Activated T-cell treated with anti-CD3 and anti-CD28 coated beads for 48 hours (primary cell): ENCODE measurements around the gene CYP19A1.

Source experiments
- DNase-seq: peaks from one replicate; pipeline ENCODE4 v3.0.0-alpha.2; 2020; ENCODE audit warnings: low read depth

Gene CYP19A1

DNA sequence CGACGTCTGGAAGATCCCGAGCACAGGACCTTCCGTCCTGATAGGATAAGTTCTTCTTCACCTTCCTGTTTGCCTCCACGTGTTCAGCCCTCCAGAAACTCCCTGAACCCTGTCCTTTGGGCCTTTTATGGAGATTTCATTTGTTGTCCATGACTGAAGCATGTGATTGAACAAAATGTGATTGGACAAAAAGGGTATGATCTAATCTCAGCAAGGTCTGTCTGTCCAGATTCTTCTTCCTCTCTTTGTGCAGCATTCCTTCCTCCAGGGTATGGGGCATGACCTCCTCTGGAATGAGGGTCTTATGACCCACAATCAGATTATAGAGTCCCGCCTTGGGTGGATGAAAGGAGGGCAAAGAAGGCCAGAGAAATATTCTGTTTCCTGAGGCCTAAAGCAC is at the start of gene CYP19A1:
TSS of gene CYP19A1 (minus strand) at position 101 of the 400 bp plus-strand sequence. CDS start 95,684 bp downstream, outside the sequence.
- DNase-seq, result no peak

DNA sequence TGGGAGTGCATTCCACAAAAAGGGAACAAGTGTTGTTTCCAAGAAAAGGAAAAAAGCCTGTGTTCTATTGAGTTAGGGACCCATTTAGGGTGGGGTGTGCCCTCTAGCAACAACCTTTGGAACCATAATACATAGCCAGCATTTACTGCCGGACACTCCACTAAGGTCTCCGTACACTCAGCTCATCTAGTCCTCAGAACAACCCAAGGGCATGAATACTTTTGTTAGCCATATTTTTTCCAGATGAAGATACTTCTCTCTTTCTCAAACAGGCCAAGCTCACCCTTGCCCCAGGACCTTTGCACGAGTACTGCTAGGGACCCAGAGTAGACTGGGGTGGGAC is 49.3 kb upstream of the CYP19A1 start:
- DNase-seq, result no peak

DNA sequence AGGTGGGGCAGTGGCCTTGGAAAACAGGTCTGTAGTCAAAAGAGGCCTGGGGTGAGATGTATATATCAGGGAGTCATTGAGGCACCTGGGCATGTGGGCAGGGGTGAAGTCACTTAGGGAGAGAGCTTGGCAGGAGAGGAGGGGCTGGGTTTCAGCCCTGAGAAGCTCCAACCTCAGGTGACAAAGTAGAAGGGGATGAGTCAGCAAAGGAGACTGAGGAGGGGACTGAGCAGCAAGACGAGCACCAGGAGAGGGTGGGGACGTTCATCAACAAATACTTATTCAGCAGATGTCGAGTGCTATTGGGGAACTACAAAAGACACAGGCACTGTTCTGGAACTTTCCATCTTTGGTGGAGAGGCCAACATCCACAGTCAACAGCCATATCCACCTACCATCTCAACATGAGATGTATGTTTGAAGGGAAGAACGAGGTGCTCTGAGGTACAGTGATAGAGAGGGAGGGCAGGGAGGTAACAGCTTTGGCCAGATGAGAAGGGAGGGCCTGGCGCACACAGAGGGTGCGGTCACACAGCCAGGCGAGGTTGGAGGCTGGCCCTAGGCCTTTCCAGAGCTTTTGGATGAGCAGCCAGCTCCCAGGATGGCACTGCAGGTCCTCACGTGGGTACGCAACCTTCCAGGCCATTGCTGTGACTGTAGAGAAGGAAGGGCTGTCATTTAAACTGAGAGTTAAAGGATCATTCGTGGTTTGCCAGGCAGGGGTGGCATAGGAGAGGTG is 48.7 kb upstream of the CYP19A1 start:
- DNase-seq, result no peak

DNA sequence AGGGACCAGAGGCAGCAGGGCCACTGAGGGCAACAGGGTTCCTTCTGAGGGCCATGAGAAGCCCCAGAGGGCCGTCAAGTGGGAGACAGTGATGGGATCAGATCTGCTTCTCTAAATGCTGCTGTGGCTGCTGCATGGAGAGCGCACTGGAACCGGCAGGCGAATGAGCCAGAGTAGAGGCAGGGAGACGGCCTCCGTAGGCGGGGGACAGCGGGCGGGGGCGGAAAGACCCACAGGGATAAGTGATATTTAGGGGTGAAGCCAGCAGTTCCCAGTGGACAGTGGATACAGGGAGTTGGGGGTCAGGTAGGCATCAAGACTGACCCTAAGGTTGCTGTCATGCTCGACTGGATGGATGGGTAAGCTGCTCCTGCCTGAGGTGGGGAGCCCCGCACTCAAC is 48.1 kb upstream of the CYP19A1 start:
- no peak for DNase-seq

DNA sequence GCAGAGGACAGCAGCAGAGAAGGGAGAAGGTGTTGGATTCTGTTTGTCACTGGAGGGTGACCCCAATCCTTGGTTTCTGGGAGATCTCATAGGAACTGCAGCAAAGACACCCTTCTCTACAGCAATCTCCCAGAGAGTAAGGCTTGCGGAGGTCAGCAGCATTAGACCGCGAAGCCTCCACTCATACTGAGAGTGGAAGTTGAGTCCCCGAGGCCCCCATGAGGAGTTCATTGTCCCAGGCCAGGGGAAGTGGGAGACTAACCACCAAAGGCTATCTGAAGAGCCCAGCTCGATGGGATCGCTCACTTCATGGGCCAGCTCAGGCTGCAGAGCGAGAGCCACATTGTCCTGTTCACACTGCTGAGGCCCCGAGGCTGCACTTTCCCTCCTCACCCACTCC is 47.6 kb upstream of the CYP19A1 start:
- DNase-seq, result no peak

DNA sequence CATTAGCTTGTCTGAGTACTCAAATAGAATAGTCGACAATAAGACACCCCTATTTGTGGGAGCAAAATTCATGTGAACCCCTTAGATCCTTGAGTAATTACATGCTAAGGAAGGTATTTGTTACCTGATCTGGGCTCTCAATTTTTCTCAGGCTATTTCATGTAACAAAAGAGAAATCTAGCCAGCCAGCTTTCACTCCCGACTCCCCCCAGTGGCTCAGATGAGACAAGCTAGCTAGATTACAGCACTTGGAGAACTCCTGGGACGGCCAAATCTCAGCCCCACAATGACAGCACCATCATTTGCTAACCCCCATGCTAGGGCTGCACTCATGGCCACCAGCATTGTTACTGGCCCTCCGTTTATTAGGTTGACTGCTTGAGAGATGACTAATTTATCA is 44.4 kb upstream of the CYP19A1 start:
- no peak for DNase-seq

DNA sequence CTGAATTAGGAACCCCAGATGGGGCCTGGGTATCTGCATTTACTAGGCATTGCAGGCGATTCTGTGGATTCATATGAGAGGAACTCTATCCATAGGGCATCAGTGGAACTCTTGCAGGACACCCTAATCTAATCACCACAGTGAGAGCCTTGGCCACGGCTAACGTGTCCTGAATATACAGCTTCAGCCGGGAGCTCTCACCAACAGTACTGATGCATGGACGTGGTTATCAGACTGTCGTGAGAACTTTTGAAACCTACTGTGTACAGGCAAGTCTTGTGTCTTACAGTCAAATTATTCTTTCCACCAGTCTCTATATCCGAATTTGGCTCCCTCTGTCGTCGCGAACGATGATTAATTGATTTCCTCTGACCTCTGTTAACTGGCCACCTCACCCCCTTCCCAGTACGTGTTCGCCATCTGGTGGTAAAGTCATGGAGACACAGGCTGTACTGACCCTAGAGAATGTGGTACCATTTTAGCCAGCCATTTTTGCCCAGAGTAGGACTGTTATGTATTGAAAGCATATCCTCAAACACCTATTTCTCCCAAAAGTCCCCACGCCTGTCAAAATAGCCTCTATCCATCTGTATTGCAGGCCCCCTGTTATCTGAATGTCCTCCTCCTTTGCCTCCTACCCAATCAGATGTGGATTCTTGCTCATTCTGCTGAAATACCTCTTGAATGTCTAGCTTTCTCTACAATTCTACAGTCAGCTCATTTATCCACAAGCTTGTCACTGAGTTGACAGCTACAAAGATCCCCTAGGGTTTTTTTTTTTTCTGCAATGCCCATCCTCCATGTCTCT is 42.8 kb upstream of the CYP19A1 start:
- peak; percentile 25 for DNase-seq

DNA sequence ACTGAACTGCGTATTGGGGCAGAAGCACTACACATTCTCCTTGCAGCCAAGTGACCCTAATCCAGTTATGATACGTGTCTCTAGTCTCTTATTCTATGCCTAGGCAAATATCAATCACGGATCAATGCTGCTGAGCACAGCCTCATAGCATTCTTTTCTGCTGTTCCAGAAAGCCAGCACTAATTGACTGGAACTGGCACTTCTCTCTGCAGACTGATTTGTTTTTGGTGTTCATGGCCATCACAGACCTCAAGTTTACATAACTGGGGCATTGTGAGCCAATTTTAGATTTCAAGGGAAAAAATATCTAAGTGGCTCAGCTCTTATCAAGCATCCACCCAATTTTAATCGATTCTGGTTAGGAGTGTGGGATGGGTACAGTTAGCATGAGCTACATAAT is 41.0 kb upstream of the CYP19A1 start:
- no peak for DNase-seq

DNA sequence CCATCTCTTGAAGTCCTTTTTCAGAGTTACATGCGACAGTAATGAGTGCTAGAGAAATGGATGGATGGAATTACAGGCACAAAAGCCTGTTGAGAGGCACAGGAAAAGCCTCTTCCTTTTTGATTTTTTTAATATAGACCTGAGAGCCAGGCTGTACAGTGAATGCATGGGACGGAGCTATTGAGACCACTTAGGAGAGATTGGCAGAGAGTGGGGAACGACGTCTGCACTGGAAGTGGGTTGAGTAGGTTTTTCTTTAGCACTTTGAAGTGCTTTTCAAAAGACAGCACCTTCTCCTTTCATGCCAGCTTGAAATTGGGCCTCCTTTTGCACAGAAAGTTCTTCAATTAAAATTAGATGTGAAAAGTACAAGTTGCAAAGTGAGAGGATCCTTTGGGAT is 40.0 kb upstream of the CYP19A1 start:
- no peak for DNase-seq

DNA sequence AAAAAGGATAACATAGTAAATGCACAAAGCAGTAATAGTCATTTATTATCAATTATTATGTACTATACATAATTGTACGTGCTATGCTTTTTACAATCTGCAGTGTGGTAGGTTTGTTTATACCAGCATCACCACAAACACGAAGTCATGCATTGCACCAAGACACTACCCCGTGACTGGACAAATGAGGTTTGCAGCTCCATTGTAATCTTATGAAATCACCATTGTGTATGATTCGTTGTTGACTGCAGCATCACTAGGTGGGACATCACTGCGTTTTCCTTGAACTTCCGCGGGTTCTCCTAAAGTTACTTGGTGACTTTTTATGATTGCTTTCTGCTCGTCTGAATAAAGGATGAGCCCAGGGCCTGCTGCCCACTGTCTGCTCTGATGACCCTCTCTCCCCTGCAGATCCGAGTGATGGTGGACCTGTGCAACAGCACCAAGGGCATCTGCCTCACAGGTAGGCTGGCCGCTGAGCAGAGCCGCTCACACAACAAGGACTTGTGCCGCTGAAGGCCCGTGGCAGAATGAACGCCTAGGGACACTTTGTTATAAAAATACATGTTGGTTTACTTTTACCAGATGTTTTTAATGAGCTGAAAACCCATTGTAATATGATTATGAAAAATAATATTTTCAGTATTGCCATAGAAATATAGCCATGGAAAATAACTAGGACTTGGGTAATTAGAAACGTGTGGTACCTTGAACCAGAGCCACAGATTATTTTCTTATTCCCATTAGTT is 38.8 kb upstream of the CYP19A1 start:
- DNase-seq, result no peak

DNA sequence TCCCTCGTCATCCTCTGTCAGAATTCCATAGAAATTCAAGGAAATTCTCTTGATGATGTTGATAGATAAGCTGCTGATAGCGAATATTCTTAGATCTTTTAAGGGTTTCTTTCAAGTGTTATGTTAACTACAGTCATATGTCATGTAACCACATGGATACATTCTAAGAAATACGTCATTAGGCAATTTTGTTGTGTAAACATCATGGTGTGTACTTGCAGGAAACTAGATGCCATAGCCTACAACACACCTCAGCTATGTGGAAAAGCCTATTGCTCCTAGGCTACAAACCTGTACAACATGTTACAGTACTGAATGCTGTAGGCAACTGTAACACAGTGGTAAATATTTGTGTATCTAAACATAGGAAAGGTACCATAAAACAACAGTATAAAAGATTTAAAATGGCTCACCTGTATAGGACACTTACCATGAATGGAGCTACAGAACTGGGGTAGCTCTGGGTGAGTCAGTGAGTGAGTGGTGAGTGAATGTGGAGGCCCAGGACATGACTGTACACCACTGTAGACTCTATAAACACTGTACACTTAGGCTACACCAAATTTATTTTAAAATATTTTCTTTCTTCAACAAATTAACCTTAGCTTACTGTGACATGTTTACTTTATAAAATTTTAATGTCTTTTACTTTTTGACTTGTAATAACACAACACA is 37.7 kb upstream of the CYP19A1 start:
- no peak for DNase-seq

DNA sequence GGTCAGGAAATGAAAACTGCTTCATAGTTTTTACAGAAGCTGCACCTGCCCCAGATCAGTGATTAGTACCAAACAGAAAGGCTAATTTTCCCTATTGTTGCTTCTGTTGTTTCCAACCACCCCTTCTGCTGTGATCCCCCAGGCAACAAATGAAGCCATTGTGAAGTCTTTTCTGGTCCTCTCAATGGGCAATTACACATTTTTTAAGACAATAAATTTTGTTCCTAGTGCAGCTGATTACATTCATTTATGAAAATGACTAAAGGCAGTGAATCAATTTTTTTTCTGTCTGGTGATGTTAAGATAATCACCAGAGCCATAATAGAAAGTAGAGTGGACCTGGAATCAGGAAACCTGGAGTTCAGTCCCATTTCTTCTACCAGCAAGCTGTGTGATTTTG is 35.7 kb upstream of the CYP19A1 start:
- no peak for DNase-seq

DNA sequence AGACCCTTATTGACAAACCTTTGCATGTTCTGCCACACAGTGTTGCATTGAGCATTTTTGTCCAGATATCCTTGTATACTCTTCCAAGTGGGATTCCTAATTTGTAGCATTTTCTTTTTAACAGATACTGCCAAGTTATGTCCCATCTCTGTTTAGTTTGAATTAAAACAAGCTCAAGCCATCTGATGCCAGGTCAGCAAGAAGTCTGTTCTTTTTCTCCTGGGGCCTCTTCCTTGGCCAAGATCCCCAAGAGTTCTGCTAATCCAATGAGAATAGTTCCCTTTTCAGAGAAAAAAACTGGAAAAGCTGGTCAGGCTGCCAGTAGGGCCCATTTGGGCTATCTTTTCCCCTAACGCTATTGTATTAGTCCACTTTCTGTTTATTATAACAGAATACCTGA is 32.9 kb upstream of the CYP19A1 start:
- no peak for DNase-seq

DNA sequence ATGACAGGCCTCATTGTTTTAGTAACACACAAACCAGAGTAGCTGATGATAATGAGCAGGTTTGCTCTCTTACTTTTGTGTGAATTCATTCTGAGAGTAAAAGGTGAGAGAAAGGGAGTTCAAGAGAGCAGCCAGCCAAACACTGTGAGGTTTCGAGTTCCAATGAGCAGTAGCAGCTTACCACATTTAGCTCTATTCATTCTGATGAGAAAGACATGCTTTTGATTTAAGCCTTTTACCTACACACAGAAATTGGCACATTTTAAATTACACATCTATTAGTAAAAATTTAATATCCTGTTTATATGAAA is 31.0 kb upstream of the CYP19A1 start:
- DNase-seq, result no peak

DNA sequence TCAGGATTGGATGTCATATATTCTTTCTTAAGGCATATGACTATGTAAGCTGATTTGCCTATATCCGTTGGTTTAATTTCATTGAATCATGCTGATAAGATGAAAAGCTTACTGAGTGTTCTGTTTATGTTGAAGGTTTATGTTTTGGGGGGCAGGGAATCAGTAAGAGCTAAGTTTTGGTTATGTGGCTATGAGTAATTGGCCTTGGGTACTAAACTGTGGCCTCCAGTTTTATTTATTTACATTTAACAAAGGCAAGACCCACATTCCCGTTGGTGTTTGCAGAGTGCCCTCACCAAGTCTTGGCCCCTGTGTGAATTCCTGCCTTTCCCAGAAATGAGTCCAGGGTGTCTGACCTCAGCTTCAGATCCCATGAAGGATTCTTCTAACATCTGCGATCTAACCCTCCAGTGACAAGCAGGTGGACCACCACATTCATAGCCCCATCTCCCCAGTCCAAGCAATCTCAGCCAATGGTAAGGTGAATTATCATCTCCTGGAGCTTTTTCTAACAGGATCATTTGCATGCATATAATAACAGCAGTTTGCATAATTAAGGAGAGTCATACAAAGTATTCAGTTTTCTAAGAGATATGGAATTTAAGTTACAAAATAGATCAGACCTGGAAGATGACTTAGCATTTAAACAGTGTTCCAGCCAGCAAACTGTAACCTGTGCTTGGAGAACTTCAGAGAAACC is 30.5 kb upstream of the CYP19A1 start:
- no peak for DNase-seq

DNA sequence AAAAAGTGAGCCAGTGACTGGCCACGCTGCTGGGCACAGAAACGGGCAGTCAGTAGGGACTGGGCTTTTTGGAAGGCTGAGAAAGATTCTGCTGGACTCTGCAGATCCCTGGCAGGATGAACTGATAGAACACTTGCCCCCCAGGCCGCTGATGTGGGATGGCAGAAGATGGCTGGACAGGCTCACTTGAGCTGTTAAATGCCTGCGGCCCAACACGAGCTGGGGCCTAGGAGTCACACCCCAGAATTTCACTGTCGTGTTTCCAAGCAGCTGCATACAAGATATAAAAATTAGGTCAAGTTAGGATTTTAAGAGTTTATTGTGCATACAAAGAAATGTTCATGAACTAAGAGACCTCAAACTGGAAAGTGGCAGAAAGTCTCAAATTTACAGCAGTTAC is 29.9 kb upstream of the CYP19A1 start:
- no peak for DNase-seq

DNA sequence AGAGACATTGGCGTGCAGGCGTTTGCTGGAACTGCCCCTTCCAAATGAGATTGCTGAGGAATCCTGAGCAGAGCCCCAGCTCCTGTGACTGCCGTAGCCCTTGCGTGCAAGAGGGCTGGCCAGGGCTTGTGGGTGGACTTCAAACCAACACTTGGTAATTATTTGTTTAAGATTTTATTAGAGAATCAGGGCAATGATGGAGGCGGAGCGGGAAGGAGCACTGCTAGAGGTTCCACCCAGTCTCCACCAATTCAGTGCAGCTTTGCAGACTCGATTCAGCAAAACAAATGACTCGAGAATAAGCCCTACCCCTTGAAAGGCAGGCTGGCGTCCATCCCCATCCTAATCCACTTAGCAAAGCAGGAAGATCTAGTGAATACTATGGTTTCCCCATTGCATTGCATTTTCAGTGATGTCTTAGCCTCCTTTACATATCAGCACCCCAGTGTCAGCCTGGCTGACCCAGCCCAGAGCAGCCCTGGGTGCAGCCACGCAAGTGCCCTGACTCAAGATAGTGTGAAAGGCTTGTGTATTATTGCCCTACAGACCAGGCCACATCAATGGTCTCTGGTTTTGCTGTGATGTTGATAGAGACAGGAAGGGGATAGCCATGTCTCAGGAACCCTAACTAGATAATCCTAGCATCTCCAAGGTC is 29.1 kb upstream of the CYP19A1 start:
- no peak for DNase-seq

DNA sequence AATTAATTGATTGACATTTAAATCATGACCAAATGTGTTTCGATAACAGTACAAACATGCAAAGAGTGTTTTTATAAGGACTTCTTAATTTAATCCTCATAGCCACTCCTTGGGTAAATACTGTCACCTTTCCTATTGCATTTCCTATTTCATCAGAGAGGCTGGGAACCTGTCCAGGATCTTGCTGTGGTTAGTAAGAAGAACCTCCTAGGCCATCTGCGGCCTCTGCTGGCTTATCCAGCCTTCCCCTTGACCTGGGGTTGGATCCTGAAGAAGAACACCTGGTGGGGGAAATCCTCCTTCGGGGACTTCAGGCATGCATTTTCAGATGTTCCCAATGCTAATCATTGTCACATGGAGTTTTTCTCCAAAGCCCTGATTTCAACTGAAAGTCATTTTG is 28.5 kb upstream of the CYP19A1 start:
- no peak for DNase-seq

DNA sequence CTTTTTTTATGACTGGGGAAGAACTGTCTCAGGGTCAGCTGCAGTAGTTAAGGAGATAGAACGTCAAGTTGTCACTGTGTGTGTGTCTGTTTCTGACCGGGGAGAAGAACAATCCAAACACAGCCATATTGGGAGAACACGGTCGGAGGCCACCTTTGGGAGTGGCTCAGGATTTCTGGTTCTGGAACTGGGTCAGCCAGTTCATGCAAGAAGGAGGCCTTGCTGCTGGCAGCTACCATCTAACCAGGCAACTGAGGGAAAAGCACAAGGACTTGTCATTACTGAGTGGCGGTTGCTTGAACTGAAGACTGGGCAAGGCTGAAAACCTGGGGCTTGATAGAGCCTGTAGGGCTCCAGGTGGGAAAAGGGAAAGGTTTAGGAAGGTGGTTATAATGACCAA is 27.7 kb upstream of the CYP19A1 start:
- no peak for DNase-seq

DNA sequence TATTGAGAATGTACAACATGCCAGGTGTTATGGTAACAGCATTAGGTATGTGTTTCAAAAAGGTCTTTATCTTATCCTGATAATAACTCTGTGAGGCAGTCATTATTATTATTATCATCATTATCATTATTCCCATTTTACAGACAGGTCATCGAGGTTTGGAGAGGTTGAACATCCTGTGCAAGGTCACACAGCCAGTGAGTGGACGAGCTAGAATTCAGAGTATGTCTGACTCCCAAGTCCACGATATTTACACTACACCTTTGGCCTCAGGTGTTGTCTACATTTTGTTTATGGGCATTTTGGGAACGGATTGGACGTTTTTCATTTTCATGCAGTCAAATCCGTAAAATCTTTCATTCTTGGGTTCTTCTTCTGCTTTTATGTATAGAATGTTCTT is 27.0 kb upstream of the CYP19A1 start:
- DNase-seq, result no peak

DNA sequence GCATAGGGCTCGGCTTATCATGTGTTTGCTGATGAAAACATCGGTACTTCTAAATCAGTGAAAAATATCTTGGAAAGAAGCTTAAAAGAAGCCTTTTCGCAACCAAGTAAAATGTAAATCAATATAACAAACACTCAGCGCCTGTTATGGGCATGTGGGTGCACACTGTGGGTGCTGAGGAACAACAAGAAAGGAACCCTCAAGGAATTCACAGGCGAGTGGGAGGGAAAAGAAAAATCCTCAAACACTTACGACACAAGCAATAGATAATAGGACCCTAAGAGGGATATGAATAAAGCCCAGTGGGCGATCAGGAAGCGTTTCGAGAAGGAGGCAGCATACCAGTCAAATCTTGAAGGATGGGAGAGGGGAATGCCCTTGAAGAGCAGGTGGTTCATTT is 25.0 kb upstream of the CYP19A1 start:
- DNase-seq, result no peak

DNA sequence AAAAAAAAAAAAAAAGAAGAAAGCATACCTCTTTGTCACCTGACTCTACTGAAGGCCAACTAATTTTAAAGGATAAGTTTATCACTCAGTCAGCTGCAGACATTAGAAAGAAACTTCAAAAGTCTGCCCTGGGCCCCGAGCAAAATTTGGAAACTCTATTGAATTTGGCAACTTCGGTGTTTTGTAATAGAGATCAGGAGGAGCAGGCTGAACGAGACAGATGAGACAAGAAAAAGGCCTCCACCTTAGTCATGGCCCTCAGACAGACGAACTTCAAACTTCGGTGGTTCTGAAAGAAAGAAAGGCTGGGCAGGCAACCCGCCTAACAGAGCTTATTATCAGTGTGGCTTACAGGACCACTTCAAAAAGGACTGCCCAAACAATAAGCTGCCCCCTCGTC is 21.6 kb upstream of the CYP19A1 start:
- no peak for DNase-seq
